ENCODE results near the gene TOB2. TPM values are rescaled to one million over a fixed set of nuclear protein-coding genes. Genes with fewer than 3 reads are reported as not detected.

Gene TOB2
- total and polyA plus RNA-seq, 5 donors from 2014 or later: 16.3 to 32.0 (median 17.6) TPM

DNA sequence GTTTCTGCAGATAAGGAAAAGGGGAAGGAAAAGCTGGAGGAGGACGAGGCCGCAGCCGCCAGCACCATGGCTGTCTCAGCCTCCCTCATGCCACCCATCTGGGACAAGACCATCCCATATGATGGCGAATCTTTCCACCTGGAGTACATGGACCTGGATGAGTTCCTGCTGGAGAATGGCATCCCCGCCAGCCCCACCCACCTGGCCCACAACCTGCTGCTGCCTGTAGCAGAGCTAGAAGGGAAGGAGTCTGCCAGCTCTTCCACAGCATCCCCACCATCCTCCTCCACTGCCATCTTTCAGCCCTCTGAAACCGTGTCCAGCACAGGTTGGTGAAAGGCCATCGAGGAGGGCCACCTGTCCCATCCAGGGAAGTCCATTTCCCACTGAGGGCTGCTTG, 59.3 kb downstream of the TOB2 start:
- ATAC-seq (ENCODE audit: low read depth in 2 of 2): no peak
- no peak overlapping the region for H3K27ac Mint-ChIP-seq
- peaks cover 6% of the 10 kb centered on the region for H3K4me1 ChIP-seq (ENCODE audit: control insufficient read depth, insufficient read depth, low read length, poor library complexity, severe bottlenecking)
- H3K27me3 Mint-ChIP-seq: no peaks in the 10 kb centered on the region
- peaks cover 10% of the 10 kb centered on the region for H3K36me3 Mint-ChIP-seq
- no peaks in the 10 kb centered on the region for H3K9me3 ChIP-seq (ENCODE audit: control insufficient read depth in 2 of 2, low read length in 2 of 2)
- no peaks in the 10 kb centered on the region for H3K27me3 ChIP-seq (ENCODE audit: control insufficient read depth, insufficient read depth, low read length)
- H3K9me3 Mint-ChIP-seq: no peaks in the 10 kb centered on the region
- H3K4me3 ChIP-seq (ENCODE audit: low read depth, low read length): no peak overlapping the region
- peaks cover 16% of the 10 kb centered on the region for H3K36me3 ChIP-seq (ENCODE audit: control insufficient read depth, insufficient read depth, low read length)
- peaks cover 0 to 19% (median 7%) of the 10 kb centered on the region in 4 donors for H3K4me1 Mint-ChIP-seq
- no peak for DNase-seq
- no peak overlapping the region for H3K27ac ChIP-seq (ENCODE audit: insufficient read depth, low read length, poor library complexity, severe bottlenecking)
- no peak overlapping the region for H3K4me3 Mint-ChIP-seq

DNA sequence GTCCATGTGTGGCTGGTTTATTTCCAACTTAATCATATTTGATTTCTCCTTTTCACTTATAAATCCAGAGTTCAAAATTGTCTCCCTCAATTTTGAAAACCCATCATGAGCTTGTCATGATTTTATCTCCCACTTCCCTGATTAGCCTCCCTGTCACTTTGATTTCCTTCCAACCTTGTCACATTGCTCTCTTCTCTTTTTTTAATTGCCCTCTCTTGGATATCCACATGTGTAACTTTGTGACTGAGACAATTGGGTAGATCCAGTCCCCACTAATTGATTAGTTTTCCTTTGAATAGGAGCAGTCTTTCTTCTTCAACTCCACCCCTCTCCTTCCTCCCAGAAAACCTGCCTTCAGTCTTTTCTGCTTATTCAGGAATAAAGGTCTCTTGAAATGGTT, 62.5 kb downstream of the TOB2 start:
- no peaks in the 10 kb centered on the region for H3K36me3 Mint-ChIP-seq
- no peaks in the 10 kb centered on the region for H3K27me3 ChIP-seq (ENCODE audit: control insufficient read depth, insufficient read depth, low read length)
- H3K4me3 Mint-ChIP-seq: peak overlapping the region; percentile 47 to 92 (median 74)
- ATAC-seq (ENCODE audit: low read depth in 2 of 2) (no peak), DNase-seq (no peak)
- H3K27me3 Mint-ChIP-seq: no peaks in the 10 kb centered on the region
- no peaks in the 10 kb centered on the region for H3K9me3 ChIP-seq (ENCODE audit: control insufficient read depth in 2 of 2, low read length in 2 of 2)
- no peak overlapping the region for H3K27ac ChIP-seq (ENCODE audit: insufficient read depth, low read length, poor library complexity, severe bottlenecking)
- peaks cover 7% of the 10 kb centered on the region for H3K36me3 ChIP-seq (ENCODE audit: control insufficient read depth, insufficient read depth, low read length)
- H3K4me1 ChIP-seq (ENCODE audit: control insufficient read depth, insufficient read depth, low read length, poor library complexity, severe bottlenecking): peaks cover 14% of the 10 kb centered on the region
- H3K9me3 Mint-ChIP-seq: no peaks in the 10 kb centered on the region
- peaks cover 0 to 31% (median 6%) of the 10 kb centered on the region in 4 donors for H3K4me1 Mint-ChIP-seq
- H3K27ac Mint-ChIP-seq: peak overlapping the region; percentile 7 to 89 (median 82)
- no peak overlapping the region for H3K4me3 ChIP-seq (ENCODE audit: low read depth, low read length)

Other genes with a start within 250 kb of the TOB2 start
- 35.0 TPM for gene L3MBTL2, start 241.5 kb downstream of the TOB2 start, total RNA-seq
- gene L3MBTL2, start 241.5 kb downstream of the TOB2 start, polyA plus RNA-seq: 10 to 100 TPM; 26.9 to 30.5 (median 29.5) TPM
- gene CHADL, start 205.9 kb downstream of the TOB2 start, total RNA-seq: 1.2 TPM
- gene CHADL, start 205.9 kb downstream of the TOB2 start, polyA plus RNA-seq: under 1 TPM; 0.22 to 0.58 (median 0.51) TPM
- gene RANGAP1, start 160.6 kb downstream of the TOB2 start, total RNA-seq: 112 TPM
- 10 to 100 TPM; 19.9 to 26.6 (median 23.0) TPM for gene RANGAP1, start 160.6 kb downstream of the TOB2 start, polyA plus RNA-seq
- 39.3 TPM for gene ZC3H7B, start 145.3 kb downstream of the TOB2 start, total RNA-seq
- gene ZC3H7B, start 145.3 kb downstream of the TOB2 start, polyA plus RNA-seq: 1 to 10 TPM in 3 of 4 donors, under 1 TPM in 1; 1.00 to 1.3 (median 1.3) TPM
- 9.4 TPM for gene TEF, start 64.9 kb downstream of the TOB2 start, total RNA-seq
- gene TEF, start 64.9 kb downstream of the TOB2 start, polyA plus RNA-seq: 1 to 10 TPM; 4.6 to 5.6 (median 5.1) TPM
- 40.7 TPM for gene PHF5A, start 21.9 kb upstream of the TOB2 start, total RNA-seq
- gene PHF5A, start 21.9 kb upstream of the TOB2 start, polyA plus RNA-seq: 10 to 100 TPM; 22.6 to 33.5 (median 25.7) TPM
- gene ACO2, start 22.3 kb upstream of the TOB2 start, total RNA-seq: 87.5 TPM
- 10 to 100 TPM; 64.3 to 76.4 (median 67.0) TPM for gene ACO2, start 22.3 kb upstream of the TOB2 start, polyA plus RNA-seq
- 15.2 TPM for gene POLR3H, start 97.7 kb upstream of the TOB2 start, total RNA-seq
- gene POLR3H, start 97.7 kb upstream of the TOB2 start, polyA plus RNA-seq: 10 to 100 TPM; 12.1 to 21.3 (median 16.9) TPM
- gene CSDC2, start 114.2 kb upstream of the TOB2 start, total RNA-seq: not detected
- not detected for gene CSDC2, start 114.2 kb upstream of the TOB2 start, polyA plus RNA-seq
- 37.4 TPM for gene PMM1, start 143.0 kb upstream of the TOB2 start, total RNA-seq
- gene PMM1, start 143.0 kb upstream of the TOB2 start, polyA plus RNA-seq: 10 to 100 TPM; 41.8 to 56.0 (median 49.3) TPM
- 30.5 TPM for gene DESI1, start 174.2 kb upstream of the TOB2 start, total RNA-seq
- gene DESI1, start 174.2 kb upstream of the TOB2 start, polyA plus RNA-seq: 10 to 100 TPM in 3 of 4 donors, 1 to 10 TPM in 1; 8.6 to 22.8 (median 15.5) TPM
- gene XRCC6, start 174.5 kb upstream of the TOB2 start, total RNA-seq: 167 TPM
- gene XRCC6, start 174.5 kb upstream of the TOB2 start, polyA plus RNA-seq: 100 to 1,000 TPM; 413 to 484 (median 460) TPM
- 159 TPM for gene SNU13, start 242.1 kb upstream of the TOB2 start, total RNA-seq
- gene SNU13, start 242.1 kb upstream of the TOB2 start, polyA plus RNA-seq: 100 to 1,000 TPM; 303 to 341 (median 316) TPM

Data from CD4-positive, CD25-positive, alpha-beta regulatory T cell (primary cell).